SIG-M5 (cell line): ENCODE measurements around the gene NTM.
"Not testable (repeated sequence)": the region's sequence is repeated elsewhere in the genome, so short reads cannot be mapped to it uniquely, and the experiment has no call there.

Experiments
- DNase-seq: peaks from one replicate; lab custom pipeline; 2025; lab: John Stamatoyannopoulos, UW

The NTM gene

DNA sequence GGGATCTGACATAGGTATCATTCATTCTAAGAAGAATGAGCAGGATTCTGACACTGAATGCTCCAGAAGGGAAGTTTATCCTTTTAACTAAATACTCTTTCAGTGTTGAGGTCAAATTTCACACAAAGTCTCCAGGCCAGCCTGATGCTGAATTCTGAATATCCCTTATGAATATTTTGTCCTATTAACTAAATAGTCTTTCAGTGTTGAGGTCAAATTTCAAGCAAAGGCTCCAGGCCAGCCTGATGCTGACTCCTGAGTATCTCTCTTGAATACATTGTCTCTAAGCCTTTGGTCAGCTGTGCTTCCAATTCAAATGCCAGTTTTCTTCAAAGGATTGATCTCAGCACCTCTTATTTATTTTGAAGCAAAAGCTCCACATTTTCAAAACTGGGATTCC is 676.8 kb downstream of the NTM start:
- no peak for DNase-seq

DNA sequence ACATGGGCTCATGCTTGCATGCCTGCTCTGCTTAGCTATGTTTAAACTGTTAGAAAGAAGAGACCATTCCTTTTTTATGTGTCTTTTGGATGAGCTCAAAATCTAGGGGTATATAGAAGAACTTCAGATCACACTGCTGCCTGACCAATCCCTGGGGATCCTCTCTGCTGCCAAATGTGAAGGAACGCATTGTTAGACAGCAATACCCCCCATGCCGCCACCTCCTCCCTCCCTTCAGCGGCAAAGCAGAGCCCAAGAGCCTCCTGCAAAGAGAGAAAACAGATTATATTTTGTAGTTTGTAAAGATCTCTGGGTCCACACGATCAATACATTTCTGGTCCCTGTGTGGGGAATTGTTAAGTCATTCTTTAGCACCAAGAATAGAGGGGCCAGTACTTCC is 677.6 kb downstream of the NTM start:
- DNase-seq, result no peak

DNA sequence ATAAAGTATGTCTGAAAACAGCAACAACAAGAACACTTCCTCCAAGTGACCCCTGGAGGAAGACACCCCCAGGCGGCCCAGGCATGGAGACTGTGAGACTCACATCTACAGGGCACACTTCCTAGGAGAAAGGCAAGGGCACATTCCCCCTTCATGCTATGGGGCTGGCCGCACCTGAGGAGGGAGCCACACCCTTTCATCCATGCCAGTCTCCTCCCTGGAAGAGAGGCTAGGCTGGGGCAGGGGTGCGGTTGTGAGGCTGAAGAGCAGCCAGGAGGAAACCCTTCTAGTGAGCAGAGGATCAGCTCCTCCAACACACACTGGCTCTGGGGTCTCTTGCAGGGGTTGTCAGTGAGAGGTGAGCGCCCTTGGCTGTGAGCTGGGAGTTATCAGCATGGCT is 678.8 kb downstream of the NTM start:
- DNase-seq, result no peak

DNA sequence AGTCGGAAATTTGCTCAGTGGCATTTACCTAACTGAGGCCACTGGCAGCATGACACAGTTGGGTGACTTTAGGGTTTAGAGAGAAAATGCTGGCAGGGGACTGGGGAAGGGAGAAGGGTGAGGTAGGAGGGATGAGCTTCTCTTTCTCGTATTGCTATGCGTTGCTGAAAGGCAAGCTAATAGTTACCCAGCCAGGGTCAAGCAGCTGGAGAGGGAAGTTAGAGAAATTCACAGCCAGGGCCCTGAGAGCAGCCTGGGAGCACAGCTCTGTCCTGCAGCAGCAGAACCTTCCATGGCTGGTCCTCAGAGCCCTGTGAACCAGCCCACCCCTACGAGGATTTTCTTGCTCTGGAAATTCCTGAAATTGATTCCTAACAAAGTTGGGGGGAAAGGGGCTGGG is 679.6 kb downstream of the NTM start:
- DNase-seq, result no peak

DNA sequence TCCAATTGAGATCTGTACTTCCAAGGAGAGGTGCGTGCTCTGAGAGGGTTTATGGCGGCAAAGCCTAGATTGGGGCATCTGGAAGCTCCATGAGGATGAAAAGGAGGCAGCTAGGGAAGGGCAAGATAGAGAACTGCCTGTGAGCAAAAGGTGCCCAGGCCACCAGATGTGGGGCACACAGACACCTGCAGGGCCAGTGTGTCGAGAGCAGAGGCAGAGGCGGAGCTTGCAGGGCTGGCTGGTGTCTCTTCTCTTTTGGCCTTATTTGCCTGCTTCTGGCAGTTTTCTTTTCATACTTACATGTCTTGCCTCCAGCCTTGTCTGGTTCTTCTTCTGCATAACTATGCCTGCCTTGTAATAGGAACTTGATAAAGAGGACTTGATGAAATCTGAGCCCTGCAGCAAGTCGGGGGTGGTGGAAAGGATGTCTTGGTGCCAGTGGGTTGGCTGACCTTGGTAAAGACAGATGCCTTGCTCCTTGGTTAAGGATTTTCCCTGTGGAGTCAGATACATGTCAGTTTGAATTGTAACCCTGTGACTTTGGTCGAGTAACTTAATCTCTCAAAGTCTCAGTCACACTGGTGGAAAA is 680.3 kb downstream of the NTM start:
- no peak for DNase-seq

DNA sequence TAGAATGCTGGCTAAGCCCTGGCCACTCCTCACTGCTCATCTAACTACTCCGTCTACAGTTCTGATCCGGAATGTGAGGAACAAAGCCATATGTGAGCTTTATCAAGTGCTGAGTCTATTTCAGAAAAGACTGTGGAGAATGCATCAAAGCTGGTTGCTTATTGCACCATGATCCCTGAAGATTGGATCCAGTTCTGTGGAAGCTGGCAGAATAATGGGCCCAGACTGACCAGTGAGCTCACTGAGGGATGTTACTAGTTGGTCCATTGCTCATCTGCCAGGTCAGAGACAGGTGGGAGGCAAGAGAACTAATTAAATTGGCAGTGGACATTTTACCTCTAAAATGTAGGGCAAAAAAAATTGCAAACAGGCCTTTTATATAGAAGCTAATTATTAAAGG is 681.3 kb downstream of the NTM start:
- no peak for DNase-seq

DNA sequence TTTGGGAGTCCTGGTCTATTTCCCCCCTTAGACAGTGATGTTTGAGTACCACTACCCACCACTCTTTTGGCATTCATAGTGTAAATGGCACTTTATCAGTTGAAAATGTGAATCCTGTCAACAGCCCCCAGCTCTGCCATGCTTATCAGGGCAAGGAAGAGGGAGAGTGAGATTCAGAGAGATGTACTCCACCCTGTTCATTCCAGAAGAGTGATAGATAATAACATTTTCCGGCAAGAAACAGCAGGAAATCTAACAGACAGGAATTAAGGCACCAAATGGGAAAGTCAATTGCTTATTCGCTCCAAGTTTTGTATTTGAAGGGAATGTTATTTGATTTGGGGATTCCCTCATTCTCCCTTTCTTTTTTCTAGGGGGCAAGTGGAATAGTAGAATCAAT is 681.9 kb downstream of the NTM start:
- no peak for DNase-seq

DNA sequence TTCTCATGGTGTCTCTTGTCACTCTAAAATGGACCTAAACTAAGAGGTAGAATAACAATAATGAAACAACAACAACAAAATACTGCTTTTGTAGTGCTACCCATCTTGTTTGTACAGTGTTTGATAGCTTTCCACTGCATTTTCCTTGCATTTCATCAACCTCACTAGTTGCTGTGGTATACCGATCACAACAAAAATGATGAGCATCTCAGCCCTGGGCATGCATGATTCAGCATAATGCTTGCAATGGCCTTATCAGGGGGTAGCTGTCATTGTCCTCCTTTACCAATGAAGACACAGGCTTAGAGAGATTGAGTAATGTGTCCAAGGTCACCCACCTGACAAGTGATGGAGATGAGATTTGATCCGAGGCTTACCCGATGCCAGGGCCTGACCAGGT is 682.5 kb downstream of the NTM start:
- no peak for DNase-seq

DNA sequence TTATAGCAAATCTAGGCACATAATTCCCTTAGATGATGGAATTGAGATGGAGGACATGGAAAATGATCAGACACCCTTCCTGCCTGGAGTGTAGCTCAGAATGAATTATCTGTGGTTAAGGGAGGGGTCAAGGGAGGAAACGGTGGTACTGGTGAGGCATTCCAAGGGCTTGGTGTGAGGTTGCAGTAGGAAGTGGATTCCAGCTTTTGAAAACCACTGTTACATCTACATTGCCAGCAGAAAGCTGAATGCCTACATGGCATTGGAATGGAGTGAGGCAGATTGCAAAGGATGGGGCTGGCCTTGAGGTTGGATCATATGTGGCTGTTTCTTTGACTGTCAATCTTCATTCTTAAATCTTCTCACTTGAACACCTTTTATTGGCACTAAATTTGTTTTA is 684.4 kb downstream of the NTM start:
- no peak for DNase-seq

DNA sequence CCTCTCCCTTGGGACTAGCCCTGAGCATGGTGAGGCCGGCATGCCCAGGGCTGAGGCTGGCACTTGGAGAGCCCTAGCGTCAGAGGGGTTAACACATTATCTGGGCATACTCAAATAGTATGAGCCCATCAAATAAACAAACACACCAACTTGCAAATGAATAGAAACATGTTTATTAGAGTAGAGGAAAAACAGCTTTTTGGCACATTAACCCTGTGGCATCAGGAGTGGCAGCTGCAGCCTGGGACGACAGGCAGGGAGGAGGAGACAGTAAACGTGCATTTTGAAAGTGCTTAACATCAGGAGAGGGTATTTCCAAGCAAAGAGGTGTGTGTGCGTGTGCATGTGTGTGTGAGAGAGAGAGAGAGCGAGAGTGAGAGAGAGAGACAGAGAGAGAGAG is 684.9 kb downstream of the NTM start:
- DNase-seq, result no peak

DNA sequence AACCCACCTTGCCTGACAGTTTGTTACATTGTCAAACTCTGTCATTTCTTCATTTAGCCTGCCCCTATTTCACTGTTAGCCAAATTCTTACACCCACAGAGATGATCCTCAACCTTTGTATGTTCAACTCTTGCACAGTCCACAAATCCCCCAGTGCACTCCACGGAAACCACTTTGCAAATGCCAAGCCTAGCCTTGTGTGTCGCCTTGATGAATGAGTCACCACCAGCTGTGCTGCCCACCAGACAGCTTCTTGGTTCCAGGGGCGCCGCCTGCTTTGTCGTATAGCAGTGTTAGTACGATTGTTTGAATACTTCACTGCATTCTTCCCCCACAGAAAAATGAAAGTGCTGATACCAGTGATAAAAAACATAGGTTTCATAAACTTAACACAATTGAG is 686.3 kb downstream of the NTM start:
- DNase-seq, result no peak

DNA sequence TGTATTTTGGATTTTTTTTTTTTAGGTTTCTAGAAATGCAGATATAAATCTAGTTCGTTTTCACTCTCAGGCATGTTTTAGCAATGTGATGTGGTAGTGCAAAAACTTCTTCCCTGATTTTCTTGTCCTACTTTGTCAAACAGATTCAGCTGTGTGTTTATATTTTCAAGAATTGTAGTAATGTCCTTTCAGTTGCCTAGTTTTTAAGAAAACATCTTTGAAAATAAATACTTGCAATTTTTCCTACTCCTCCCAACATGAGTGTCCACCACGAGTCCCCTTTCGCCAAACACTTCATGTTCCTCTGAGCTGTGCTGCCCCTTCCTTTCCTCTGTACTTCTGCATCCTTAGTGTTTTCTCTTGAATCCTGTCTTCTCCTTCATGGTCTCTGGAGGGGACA is 686.9 kb downstream of the NTM start:
- DNase-seq, result no peak

DNA sequence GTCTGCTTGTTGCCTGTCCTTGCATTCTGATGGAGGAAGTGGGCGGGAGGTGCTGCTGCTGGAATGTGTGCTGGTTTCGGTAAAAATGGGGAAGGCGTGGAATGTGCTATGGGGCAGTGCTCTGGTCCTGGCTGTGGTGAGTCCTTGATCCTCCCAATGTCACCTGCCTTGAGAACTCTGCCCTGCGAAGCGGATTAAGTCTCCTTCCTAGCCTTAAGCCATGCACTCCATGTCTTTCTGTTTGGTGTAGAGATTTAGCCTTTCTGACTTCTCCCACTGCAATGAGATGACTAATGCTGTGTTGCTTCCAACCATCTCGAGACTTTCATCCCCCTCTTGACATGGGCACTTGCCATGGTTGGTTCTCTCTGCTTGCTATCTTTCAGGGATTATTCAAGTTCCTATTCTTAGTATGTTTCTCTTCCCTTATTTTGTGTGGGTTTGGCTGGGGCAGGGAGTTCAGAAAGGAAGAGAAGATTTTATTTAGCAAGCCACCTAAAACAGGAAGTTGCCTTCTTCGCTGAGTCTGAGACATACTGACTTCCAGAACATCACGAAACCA is 687.9 kb downstream of the NTM start:
- DNase-seq, result peak; percentile 15

DNA sequence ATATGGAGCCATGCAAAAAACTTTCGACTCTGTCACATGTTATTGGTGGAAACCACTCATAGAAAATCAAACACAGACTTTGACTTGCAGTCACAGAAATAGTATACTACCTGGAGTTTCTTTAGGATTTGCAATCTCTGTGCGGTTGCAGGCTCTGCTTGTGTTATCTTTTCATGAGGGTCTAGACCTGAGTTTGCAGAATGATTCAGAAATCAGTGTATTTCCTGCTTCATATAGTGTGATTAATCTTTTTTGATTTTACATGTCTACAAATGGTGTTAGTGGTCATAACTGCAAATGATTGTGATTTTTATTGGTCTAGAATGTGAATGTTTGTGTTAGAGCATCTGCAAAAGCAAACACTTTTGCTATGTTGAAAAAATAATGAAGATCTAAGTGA is 690.2 kb downstream of the NTM start:
- DNase-seq, result no peak

DNA sequence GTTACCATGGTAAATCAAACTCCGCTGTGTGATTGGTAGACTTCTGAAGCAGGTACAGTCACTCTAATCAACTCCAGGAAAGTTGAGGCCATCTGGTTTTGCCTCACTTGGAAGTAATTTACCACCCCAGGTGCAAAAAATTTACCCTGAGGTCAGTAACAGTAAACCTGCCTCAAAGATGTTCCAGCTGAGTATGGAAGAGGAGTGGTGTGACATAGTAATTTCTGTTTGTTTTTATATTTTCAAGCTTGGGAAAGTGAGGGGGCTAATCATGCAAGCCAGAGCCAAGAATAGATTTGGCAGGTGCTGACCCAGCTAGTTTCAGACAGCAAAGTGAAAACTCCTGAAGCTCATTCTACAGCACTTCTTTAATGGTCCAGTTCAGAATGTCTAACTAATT is 691.6 kb downstream of the NTM start:
- DNase-seq, result no peak

DNA sequence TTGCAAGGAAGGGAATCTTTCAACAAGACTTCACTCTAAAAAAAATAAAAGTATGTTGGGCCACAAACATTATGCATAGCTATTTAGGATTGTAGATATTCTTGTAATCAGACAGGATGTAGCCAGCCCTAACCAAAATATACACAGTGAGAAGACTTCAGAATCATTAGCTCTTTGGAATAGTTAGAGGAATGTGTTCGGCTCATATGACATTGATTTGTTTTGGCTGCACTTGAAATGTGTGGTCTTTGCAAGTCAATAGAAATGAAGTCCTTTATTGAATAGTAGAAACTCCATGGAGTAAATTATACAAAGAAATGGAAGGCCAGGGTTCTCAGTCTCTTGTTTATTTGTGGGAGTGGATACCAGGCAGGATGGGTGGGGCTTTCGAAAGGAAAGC is 692.1 kb downstream of the NTM start:
- DNase-seq, result no peak

DNA sequence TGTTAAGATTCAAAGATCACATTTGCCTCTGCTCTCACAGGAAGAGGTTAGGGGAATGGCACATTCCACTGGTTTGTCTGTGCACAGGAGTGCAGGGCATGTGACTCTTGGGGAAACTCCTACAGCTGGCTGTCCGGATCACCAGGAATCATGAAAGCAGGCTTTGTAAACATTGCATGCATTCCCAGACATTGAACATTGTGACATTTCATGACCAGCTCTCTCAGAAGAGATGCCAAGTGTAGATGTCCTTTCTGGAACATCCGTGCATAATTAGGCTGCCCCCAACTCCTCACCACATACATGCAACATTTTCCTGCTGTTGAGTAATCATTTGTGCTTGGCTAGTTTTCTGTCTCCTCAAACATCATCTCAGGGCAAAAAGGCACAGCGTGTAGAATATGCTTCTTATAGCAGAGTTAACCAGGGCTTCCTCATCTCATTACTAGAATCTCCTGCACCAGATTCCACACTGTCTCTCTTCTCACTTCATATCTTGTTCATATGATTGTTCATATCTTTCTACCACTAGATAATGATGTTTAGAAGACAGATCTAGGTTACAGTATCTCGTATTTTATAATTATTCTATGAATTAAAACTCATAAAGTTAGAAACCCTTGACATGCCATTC is 694.7 kb downstream of the NTM start:
- no peak for DNase-seq

DNA sequence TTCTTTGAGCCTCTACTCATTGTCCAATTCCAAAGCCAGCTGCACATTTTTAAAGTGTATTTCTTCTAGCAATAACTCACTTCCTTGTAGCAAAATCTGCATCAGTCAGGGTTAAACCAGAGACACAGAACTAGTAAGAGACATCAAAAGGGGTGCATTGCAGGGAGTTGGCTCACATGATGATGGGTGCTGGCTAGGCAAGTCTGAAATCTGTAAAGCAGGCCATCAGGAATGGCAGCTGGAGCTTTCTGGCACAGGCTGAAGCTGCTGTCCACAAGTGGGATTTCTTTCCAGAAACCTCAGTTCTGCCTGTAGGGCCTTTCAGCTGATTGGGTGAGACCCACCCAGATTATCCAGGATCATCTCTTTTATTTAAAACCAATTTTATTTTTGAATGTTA is 698.1 kb downstream of the NTM start:
- no peak for DNase-seq

DNA sequence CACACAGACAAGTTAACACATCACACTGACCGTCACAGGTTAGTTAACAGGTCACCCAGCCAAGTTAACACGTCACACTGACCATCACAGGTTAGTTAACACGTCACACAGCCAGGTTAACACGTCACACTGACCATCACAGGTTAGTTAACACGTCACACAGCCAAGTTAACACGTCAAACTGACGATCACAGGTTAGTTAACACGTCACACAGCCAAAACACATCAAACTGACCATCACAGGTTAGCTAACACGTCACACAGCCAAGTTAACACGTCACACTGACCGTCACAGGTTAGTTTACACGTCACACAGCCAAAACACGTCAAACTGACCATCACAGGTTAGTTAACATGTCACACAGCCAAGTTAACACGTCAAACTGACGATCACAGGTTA is 699.2 kb downstream of the NTM start:
- DNase-seq, result not testable (repeated sequence)

DNA sequence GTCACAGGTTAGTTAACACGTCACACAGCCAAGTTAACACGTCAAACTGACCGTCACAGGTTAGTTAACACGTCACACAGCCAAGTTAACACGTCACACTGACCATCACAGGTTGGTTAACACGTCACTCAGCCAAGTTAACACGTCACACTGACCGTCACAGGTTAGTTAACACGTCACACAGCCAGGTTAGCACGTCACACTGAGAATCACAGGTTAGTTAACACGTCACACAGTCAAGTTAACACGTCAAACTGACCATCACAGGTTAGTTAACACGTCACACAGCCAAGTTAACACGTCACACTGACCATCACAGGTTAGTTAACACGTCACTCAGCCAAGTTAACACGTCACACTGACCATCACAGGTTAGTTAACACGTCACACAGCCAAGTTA is 700.5 kb downstream of the NTM start:
- DNase-seq, result not testable (repeated sequence)

DNA sequence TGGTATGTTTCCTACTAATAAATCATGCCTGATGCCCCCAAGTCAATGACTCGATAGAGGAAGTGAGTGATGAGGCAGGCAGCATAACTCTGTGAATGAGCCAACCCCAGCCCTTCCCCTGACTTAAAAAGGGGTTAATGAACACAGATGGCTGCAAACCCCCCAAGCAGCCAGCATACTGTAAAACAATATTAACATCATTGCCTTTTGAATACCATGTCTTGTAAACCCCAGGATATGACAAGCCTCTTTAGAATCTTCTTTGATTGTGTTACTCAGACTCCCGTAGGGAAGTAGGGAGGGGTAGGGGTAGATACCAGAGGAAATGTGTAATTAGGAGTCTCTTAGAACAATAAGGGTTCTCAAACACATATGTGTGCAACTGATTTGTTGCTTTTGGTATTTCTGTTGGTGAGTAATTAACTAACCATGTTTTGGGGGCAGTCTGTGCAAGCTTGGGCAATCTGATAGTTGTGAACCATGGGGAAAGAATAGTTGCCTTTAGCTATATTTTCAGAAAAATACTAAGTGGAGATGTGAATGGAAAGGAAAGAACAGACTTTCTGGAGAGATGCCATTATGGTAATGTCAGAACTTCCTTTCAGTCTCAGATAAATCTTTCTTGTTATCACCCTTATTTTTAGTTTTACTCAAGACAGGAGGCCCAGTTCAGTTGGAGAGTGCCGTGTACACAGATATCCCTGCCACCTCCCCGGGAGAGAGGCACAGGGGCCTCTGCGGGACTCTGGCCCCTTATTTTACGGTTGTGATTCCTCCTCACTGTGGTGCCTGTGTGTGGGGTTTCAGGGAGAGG is 701.8 kb downstream of the NTM start:
- no peak for DNase-seq

DNA sequence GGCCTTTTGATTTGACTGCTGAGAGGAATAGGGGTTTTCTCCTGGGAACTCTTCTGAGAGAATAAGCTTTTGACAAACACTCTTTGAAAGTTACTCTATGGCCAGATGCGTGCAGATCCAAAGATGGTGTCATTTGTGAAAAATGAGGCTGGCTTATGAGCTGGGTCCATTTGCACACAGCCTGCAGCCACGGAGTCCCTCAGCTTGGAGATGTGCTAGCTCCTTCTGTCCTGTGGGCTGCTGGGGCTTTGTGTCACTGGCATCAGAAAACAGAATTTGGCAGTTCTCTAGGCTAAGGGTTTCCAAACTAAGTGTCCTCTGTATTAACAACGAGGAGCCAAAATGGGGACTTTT is 702.4 kb downstream of the NTM start:
- no peak for DNase-seq

DNA sequence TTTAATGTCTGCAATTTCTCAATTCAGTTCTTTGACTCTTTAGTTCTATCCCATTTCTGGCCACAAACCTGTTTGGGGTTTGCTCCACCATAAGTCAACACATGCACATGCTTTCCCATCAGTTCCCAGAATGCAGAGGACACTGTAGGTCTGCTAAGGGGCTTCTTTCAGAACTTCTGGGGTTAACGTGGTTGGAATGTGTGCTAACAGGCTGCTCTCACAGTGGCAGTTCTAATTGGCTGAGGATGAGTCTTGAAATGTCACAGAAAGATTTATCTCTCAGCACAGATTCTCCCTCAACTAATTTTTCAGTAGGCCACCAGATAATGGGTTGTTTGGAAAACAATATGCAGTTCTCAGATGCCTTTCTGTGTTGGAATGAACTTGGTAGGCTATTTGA is 703.4 kb downstream of the NTM start:
- DNase-seq, result no peak
